Non-pigmented ciliary epithelial cell (primary cell): ENCODE measurements around the gene PLEKHA5.
"Not testable (repeated sequence)": the region's sequence is repeated elsewhere in the genome, so short reads cannot be mapped to it uniquely, and the experiment has no call there.

ENCODE experiments used
- DNase-seq: peaks from one replicate; pipeline ENCODE4 v3.0.0-alpha.2; 2010; ENCODE audit warnings: low read depth

PLEKHA5 gene

DNA sequence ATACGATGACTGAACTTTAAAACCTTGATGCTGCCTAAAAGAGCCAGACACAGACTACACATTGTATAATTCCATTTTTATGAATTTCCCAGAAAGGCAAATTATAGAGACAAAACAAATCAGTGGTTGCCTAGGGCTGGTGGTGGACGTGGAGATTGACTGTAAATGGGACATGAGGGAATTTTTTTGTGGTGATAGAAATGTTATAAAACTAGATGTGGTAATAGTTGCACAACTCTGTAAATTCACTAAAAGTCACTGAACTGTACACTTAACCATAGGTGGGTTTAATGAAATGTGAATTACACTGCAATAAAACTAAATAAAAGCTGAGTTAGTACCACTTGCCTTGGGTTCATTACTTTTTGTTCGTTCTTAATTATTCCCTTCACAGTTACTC, 72.1 kb downstream of the PLEKHA5 start:
- no peak for DNase-seq

DNA sequence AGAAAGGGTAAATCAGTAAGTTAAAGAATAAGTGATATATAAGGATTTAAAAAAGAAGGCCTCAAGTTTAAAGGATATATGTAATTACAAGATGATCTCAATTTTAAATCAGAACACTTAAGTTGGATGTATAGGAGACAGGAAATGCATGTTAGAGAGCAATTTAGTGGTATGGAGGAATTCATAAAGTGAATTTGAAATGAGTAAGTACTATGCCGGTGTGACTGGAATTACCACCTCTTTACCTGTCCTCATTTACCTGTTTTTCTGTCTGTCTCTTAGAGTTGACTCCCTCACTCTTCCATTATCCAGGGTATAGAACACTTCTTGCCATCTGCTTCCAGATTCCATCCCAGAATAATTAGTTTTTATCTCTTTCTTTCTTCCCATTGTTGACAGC, 73.5 kb downstream of the PLEKHA5 start:
- DNase-seq = no peak

GRCh38 chr12:19203539-19204506, 74.3 kb downstream of the PLEKHA5 start:
- DNase-seq = no peak

GRCh38 chr12:19205120-19205519, 75.6 kb downstream of the PLEKHA5 start:
- no peak for DNase-seq

DNA sequence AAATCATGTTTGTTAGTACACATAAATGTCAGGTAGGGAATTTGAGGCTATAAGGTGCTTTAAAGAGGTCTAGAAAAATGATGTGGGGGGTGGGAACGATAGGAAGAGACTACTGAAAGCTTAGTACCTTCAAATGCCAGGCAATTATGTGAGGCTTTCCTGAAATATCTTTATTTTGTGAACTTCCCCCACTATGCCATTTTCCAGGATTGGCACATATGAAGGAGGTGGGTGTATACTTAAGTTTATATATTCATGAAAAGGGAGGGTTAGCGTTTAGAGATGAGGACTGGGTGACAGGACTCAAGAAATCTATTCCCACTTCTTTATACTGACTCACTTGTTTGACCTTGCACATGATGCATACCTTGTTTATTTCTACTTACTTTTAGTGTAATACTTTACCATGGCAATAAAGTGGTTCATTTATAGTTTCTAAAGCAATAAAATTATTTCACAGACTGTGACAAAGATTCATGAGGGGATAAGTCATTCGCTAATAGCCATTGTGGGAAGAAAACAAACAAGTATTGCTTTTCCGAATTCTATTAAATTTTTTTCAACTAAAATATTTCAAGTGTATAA, 77.1 kb downstream of the PLEKHA5 start:
- no peak for DNase-seq

- DNase-seq = no peak
Measured at GRCh38 chr12:19208456-19208855, 78.9 kb downstream of the PLEKHA5 start.

DNA sequence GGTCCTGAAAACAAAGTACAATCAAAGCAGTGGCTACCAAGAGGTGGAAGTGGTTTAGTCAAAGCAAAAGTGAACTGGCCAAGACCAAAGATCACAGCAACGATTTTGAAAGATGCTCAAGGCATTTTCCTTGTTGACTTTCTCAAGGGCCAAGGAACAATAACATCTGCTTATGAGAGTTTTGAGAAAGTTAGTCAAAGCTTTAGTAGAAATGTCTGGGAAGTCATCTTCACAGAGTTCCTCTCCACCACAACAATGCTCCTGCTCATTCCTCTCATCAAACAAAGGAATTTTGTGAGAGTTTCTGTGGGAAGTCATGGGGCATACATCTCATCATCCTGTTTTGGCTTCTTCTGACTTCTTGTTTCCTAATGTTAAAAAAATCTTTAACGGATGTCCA, 80.1 kb downstream of the PLEKHA5 start:
- no peak for DNase-seq

DNA sequence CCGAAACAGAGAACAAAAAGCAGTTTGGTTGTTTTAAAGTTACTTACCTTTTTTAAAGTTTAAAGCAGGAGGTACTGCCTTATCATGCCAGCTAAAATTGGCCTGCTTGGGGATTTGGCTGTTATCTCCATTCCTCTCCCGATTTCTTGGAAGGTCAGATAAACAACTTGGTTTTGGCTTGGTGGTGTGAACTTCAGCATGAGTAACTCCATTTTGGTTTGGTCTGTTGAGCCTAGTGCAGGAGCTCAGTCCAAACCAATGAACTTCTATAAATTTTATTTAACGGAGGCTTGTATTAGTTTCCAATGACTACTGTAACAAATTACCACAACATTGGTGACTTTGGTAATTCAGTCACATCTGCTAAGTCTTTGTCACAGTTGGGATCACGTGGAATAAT, 82.3 kb downstream of the PLEKHA5 start:
- no peak for DNase-seq

DNA sequence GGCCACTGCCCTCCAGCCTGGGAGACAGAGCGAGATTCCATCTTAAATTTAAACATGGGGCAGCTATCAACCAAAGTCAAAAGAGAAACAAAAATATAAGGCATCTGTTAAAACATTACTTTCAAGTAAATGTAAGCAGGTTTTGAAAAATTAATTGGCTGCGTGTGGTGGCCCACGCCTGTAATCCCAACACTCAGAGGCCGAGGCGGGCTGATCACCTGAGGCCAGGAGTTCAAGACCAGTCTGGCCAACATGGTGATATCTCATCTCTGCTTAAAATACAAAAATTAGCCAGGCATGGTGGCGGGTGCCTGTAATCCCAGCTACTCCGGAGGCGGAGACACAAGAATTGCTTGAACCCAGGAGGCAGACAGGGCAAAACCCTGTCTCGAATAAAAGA, 82.7 kb downstream of the PLEKHA5 start:
- DNase-seq = no peak

- DNase-seq = no peak
Measured at GRCh38 chr12:19214020-19214419, 84.5 kb downstream of the PLEKHA5 start.

- no peak for DNase-seq
Measured at GRCh38 chr12:19215115-19215514, 85.6 kb downstream of the PLEKHA5 start.

- no peak for DNase-seq
Measured at GRCh38 chr12:19217446-19217845, 87.9 kb downstream of the PLEKHA5 start.

DNA sequence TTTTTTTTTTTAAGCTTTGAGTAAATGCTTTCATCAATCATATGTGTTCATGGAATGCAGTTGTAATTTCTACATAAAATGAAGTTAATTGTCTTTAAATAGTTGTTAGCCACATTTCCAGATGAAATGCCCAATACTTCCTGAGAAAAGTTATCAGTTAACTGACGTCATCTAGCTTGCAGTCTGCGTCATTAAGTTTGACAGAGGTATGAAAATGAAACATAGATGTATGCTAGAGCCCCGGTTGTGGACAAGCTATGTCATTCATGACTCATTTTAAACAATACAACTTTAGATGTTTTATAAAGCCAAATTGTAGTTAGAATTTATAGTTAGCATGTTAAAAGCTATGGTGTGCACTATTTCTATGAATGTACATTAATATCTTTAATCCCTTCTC, 90.7 kb downstream of the PLEKHA5 start:
- DNase-seq = no peak

- no peak for DNase-seq
Measured at GRCh38 chr12:19220852-19221466, 91.4 kb downstream of the PLEKHA5 start.

- no peak for DNase-seq
Measured at GRCh38 chr12:19222558-19222957, 93.0 kb downstream of the PLEKHA5 start.

- DNase-seq = no peak
Measured at GRCh38 chr12:19223018-19223417, 93.5 kb downstream of the PLEKHA5 start.

DNA sequence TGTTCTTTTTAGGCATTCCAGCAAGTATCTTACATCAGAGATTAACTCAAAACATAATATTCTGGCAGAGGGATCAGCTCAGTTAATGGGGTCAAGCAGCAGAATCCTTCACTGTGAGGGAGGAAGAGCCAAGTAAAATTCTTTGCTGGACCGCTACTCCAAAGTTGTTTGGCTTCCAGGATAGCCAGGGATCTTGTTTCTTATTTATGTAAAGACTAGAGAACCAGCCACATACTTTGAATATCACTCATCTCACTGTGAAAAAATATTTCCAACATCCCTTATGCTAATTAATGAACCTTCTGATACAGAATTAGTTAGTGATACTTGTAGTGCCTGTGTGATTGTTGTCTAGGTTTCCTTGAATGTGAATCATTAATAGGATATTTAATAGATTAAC, 94.2 kb downstream of the PLEKHA5 start:
- DNase-seq = no peak

DNA sequence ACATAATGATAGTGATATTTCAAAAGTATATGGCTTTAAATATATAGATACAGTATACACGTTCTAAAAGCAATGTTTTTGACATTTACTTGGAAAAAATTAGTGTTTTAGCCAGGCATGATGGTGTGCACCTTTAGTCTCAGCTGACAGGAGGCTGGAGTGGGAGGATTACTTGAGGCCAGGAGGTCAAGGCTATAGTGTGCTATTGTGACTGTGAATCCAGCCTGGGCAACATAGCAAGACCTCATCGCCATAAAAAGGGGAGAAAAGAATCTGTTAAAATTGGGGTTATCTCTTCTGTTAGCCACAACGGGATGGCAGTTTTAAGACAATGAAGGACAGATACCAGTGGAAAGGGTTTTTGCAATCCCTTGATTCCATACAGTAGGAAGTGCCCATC, 95.2 kb downstream of the PLEKHA5 start:
- no peak for DNase-seq

DNA sequence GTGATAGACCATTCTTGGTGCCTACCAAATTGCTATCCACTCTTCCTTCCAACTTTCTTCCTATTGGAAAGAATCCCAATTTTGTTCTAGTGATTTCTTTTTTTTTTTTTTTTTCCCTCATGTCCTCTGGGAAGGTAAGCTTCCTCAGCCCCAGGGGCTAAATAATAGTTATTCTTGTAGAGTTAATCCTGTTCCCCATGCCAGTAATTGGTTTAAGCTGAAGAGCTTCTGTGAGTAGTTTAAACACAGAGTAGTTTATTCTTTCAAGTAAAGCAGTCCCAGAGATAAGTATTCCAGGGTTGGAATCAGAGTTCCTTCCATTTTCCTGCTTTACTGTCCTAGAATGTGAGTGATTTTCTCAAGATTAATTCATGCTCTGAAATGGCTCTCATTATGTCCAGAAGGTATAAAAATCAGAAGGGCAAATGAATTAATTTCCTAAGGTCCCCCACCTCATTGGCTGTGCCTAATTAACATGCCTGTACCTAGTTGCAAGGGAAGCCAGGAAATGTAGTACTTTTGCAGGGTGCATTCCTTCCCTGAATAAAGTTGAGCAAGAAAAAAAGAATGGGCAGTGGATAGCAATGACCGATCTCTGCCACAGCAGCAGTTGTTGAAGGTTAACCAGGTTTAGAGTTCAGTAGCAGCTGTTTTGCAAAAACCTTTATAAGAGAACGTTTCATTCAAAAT, 97.8 kb downstream of the PLEKHA5 start:
- DNase-seq = no peak

DNA sequence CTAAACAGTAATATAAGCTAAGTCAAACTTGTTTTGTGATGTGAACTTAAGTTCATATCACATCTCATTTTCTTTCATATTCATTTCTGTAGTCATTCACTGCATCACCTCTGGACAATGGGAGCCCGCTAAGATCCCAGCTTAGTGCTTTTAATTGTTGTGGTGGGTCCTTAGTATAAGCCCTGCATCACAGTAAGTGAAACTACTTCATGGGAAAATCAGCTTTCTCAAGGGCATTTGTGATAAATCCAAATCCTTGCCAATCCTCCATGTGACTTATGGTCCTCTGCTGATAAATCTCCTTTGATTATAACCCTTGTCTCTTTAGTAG, 98.3 kb downstream of the PLEKHA5 start:
- no peak for DNase-seq

GRCh38 chr12:19229021-19229420, 99.5 kb downstream of the PLEKHA5 start:
- DNase-seq = not testable (repeated sequence)

DNA sequence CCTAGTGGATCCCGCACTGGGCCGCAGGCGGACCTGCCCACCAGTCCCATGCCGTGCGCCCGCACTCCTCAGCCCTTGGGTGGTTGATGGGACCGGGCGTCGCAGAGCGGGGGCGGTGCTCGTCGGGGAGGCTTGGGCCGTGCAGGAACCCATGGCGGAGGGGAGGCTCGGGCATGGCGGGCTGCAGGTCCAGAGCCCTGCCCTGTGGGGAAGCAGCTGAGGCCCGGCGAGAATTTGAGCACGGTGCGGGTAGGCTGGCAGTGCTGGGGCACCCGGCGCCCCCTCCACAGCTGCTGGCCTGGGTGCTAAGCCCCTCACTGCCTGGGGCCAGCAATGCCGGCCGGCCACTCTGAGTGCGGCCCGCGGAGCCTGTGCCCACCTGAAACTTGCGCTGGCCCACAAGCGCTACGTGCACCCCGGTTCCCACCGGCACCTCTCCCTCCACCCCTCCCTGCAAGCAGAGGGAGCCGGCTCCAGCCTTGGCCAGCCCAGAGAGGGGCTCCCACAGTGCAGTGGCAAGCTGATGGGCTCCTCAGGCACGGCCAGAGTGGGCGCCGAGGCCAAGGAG, 100.8 kb downstream of the PLEKHA5 start:
- no peak for DNase-seq
